HL-60 (cell line): ENCODE results near the gene TMEM215.

ENCODE experiments used
- DNase-seq, 2 experiments: peaks; one replicate each; pipeline ENCODE4 v3.0.0-alpha.2; 2010 to 2020; ENCODE audit warnings: low read depth in 1 of 2, low spot score in 1 of 2
- H3K27ac ChIP-seq: fragments of 250-450 bp; sonication (Bioruptor Pico); replicated peaks from 2 replicates; pipeline ENCODE4 v1.5.1; 2020; ENCODE audit warnings: mild to moderate bottlenecking, moderate library complexity
- H3K27me3 ChIP-seq: fragments of 250-450 bp; sonication (Bioruptor Pico); 2 replicates; pipeline ENCODE4 v1.5.1; 2021; ENCODE audit warnings: mild to moderate bottlenecking, moderate library complexity; ENCODE audit not compliant: insufficient read depth, poor library complexity, severe bottlenecking
- H3K4me3 ChIP-seq: replicated peaks from 2 replicates; pipeline ENCODE4 v1.5.1; 2011; ENCODE audit warnings: mild to moderate bottlenecking, control low read depth, low read length; ENCODE audit not compliant: insufficient read depth
- GABPA ChIP-seq: IDR thresholded peaks from 2 replicates; pipeline ENCODE4 v1.6.1; 2012; ENCODE audit warnings: low read depth
- POLR2AphosphoS5 ChIP-seq: IDR thresholded peaks from 2 replicates; pipeline ENCODE4 v1.6.1; 2012; ENCODE audit warnings: low read depth
- SPI1 ChIP-seq: IDR thresholded peaks from 2 replicates; pipeline ENCODE4 v1.6.1; 2012; ENCODE audit warnings: low read depth, mild to moderate bottlenecking, borderline replicate concordance
- TF ChIP-seq, protein P1 (sequence below): IDR thresholded peaks from one replicate; pipeline ENCODE4 v1.5.1; 2011; ENCODE audit warnings: low read length, control low read depth, inconsistent platforms; ENCODE audit not compliant: insufficient read depth
- TF ChIP-seq, protein P2 (sequence below): IDR thresholded peaks from 2 replicates; pipeline ENCODE4 v1.6.1; 2012; ENCODE audit warnings: low read depth; ENCODE audit not compliant: insufficient replicate concordance

The TMEM215 gene

DNA sequence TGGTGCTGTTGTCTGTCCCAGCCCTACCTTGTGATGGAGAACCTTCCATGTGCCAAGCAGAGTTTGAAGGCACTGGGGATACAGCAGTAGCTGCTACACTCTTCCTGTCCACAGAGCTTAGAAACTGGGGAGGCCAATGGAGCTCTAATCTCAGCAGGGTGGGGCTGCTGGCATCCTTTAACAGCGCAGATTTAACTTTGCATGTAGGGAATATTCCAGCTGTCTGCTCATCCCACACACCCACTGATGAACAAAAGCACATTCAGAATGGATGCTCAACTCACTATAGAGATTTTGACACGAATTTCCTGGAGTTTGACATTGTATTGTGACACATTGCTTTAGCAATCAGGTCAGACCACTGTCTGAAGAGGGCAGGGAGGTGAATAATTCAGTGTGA, 49.0 kb downstream of the TMEM215 start:
- DNase-seq, result no peak
- TF ChIP-seq SPI1, result no peak
- TF ChIP-seq, protein P1, sequence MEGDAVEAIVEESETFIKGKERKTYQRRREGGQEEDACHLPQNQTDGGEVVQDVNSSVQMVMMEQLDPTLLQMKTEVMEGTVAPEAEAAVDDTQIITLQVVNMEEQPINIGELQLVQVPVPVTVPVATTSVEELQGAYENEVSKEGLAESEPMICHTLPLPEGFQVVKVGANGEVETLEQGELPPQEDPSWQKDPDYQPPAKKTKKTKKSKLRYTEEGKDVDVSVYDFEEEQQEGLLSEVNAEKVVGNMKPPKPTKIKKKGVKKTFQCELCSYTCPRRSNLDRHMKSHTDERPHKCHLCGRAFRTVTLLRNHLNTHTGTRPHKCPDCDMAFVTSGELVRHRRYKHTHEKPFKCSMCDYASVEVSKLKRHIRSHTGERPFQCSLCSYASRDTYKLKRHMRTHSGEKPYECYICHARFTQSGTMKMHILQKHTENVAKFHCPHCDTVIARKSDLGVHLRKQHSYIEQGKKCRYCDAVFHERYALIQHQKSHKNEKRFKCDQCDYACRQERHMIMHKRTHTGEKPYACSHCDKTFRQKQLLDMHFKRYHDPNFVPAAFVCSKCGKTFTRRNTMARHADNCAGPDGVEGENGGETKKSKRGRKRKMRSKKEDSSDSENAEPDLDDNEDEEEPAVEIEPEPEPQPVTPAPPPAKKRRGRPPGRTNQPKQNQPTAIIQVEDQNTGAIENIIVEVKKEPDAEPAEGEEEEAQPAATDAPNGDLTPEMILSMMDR, result no peak
- TF ChIP-seq GABPA, result no peak
- TF ChIP-seq, protein P2, sequence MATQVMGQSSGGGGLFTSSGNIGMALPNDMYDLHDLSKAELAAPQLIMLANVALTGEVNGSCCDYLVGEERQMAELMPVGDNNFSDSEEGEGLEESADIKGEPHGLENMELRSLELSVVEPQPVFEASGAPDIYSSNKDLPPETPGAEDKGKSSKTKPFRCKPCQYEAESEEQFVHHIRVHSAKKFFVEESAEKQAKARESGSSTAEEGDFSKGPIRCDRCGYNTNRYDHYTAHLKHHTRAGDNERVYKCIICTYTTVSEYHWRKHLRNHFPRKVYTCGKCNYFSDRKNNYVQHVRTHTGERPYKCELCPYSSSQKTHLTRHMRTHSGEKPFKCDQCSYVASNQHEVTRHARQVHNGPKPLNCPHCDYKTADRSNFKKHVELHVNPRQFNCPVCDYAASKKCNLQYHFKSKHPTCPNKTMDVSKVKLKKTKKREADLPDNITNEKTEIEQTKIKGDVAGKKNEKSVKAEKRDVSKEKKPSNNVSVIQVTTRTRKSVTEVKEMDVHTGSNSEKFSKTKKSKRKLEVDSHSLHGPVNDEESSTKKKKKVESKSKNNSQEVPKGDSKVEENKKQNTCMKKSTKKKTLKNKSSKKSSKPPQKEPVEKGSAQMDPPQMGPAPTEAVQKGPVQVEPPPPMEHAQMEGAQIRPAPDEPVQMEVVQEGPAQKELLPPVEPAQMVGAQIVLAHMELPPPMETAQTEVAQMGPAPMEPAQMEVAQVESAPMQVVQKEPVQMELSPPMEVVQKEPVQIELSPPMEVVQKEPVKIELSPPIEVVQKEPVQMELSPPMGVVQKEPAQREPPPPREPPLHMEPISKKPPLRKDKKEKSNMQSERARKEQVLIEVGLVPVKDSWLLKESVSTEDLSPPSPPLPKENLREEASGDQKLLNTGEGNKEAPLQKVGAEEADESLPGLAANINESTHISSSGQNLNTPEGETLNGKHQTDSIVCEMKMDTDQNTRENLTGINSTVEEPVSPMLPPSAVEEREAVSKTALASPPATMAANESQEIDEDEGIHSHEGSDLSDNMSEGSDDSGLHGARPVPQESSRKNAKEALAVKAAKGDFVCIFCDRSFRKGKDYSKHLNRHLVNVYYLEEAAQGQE, result no peak
- TF ChIP-seq POLR2AphosphoS5, result no peak
- Histone ChIP-seq H3K27ac (no peak overlapping the region), H3K4me3 (no peak overlapping the region), H3K27me3 (peaks cover 6% of the 10 kb centered on the region)
